CD4-positive, alpha-beta T cell (primary cell): Measurements from ENCODE around the gene FOXC1. TPM values are rescaled to one million over a fixed set of nuclear protein-coding genes. Genes with fewer than 3 reads are reported as not detected.
A peak's percentile ranks its signal among the peaks of the same experiment; 100 is the strongest.

Experiments used
- ATAC-seq: fragments of 200-7000 bp; cut with Tn5 transposase; one replicate; pipeline ENCODE4 v1.10.0; 2022; ENCODE audit warnings: mild to moderate bottlenecking; ENCODE audit not compliant: poor library complexity
- CTCF ChIA-PET: fragments of 350-600 bp; sonication (Branson Sonifier 250); formaldehyde crosslinking; loops from one replicate; lab custom pipeline; 2021; ENCODE audit warnings: antibody characterized with exemption, inconsistent platforms; lab: Charles Lee
- POLR2A ChIA-PET: fragments of 350-600 bp; sonication (Branson Sonifier 250); formaldehyde crosslinking; loops from one replicate; lab custom pipeline; 2021; ENCODE audit warnings: antibody characterized with exemption, inconsistent platforms; lab: Charles Lee
- DNase-seq, 14 experiments: peaks; one replicate each; pipeline ENCODE4 v3.0.0-alpha.2; 2013 to 2020; ENCODE audit warnings: mixed read lengths in 2 of 14
- H3K27ac ChIP-seq, 2 donors: one replicate each; pipeline versions ENCODE4 v1.5.1 to v1.7.0; 2013; ENCODE audit warnings: low read length in 2 of 2, low read depth in 1 of 2, mild to moderate bottlenecking in 1 of 2
- H3K27me3 ChIP-seq, 2 experiments: 1 replicate in 1 of 2; 2 replicates in 1 of 2; pipeline versions ENCODE4 v1.6.1 to v1.7.0; 2013; ENCODE audit warnings: low read length in 2 of 2, control low read depth in 1 of 2, mild to moderate bottlenecking in 1 of 2, moderate library complexity in 1 of 2; ENCODE audit not compliant: insufficient read depth in 2 of 2, control insufficient read depth in 1 of 2
- H3K36me3 ChIP-seq: one replicate; pipeline ENCODE4 v1.6.1; 2013; ENCODE audit warnings: low read length, control low read depth; ENCODE audit not compliant: insufficient read depth
- H3K4me1 ChIP-seq: one replicate; pipeline ENCODE4 v1.6.1; 2013; ENCODE audit warnings: low read length, control low read depth; ENCODE audit not compliant: insufficient read depth
- H3K4me3 ChIP-seq: one replicate; pipeline ENCODE4 v1.5.1; 2013; ENCODE audit warnings: mild to moderate bottlenecking, low read length, moderate library complexity
- H3K9me3 ChIP-seq, 2 experiments: 1 replicate in 1 of 2; 2 replicates in 1 of 2; pipeline versions ENCODE4 v1.6.1 to v1.7.0; 2013; ENCODE audit warnings: low read length in 2 of 2, mild to moderate bottlenecking in 2 of 2, control low read depth in 1 of 2, moderate library complexity in 1 of 2; ENCODE audit not compliant: control insufficient read depth in 1 of 2, insufficient read depth in 1 of 2
- H3K27ac Mint-ChIP-seq: one replicate; pipeline ENCODE4 v1.8.0; 2020; ENCODE audit warnings: mixed read lengths
- H3K27me3 Mint-ChIP-seq: one replicate; pipeline ENCODE4 v1.8.0; 2021; ENCODE audit warnings: mixed read lengths
- H3K36me3 Mint-ChIP-seq: one replicate; pipeline ENCODE4 v1.8.0; 2021; ENCODE audit warnings: low read depth, mixed read lengths
- H3K4me1 Mint-ChIP-seq: one replicate; pipeline ENCODE4 v1.8.0; 2021; ENCODE audit warnings: low read depth, mixed read lengths
- H3K4me3 Mint-ChIP-seq: one replicate; pipeline ENCODE4 v1.8.0; 2020; ENCODE audit warnings: mild to moderate bottlenecking, mixed read lengths
- H3K9me3 Mint-ChIP-seq: one replicate; pipeline ENCODE4 v1.8.0; 2020; ENCODE audit warnings: mixed read lengths
- CTCF ChIP-seq: fragments of 200-600 bp; IDR thresholded peaks from one replicate; pipeline ENCODE4 v1.8.0; 2022; ENCODE audit warnings: antibody characterized with exemption, mild to moderate bottlenecking
- intact Hi-C, 2 experiments: fragments of 100-400 bp; cut with DNase I in 1 of 2; cut with micrococcal nuclease in 1 of 2; formaldehyde crosslinking; loops; one replicate each; pipeline versions ENCODE4 v1.15.1 to v1.9.0; 2023 to 2025; cut with DNase I, micrococcal nuclease
- total RNA-seq, 174 experiments: library from RNA in 2 of 174; stranded (reverse) in 2 of 174; gene quantifications; one replicate each; pipeline ENCODE4 v1.2.3 and lab custom pipeline; 2021 to 2026

FOXC1 gene
- total RNA-seq, 2 experiments from 2014 or later = not detected

GRCh38 chr6:1615853-1616420 lies 6.2 kb downstream of the FOXC1 start:
- ChIA-PET CTCF (no interaction called here), POLR2A (interaction anchor here (0.9 kb wide), 1 partner anchor 10 kb away, joined by 3 read pairs; no protein-coding TSS in a partner anchor)
- intact Hi-C loops = no loop called here
- Mint-ChIP-seq H3K27me3 (peaks cover 60% of the 10 kb centered on the region), H3K27ac (no peak overlapping the region), H3K4me1 (peaks cover 21% of the 10 kb centered on the region), H3K9me3 (no peaks in the 10 kb centered on the region), H3K4me3 (peak overlapping the region; percentile 20), H3K36me3 (peaks cover 6% of the 10 kb centered on the region)
- ATAC-seq (no peak), DNase-seq (peak in 1 of 14 experiments; percentile 2)
- H3K9me3 ChIP-seq = peaks cover 0 to 33% of the 10 kb centered on the region in 2 experiments
- TF ChIP-seq CTCF = no peak
- no peak overlapping the region for H3K27ac ChIP-seq
- peaks cover 32% of the 10 kb centered on the region for H3K4me1 ChIP-seq
- H3K27me3 ChIP-seq = peaks cover 69 to 87% of the 10 kb centered on the region in 2 experiments
- H3K36me3 ChIP-seq = no peaks in the 10 kb centered on the region
- no peak overlapping the region for H3K4me3 ChIP-seq

- no peak overlapping the region for H3K4me3 ChIP-seq
- CTCF ChIA-PET = no interaction called here
- H3K4me1 Mint-ChIP-seq = peaks cover 19% of the 10 kb centered on the region
- no peaks in the 10 kb centered on the region for H3K36me3 ChIP-seq
- H3K27ac Mint-ChIP-seq = no peak overlapping the region
- no peaks in the 10 kb centered on the region for H3K9me3 Mint-ChIP-seq
- H3K9me3 ChIP-seq = peaks cover 0 to 34% of the 10 kb centered on the region in 2 experiments
- peaks cover 74 to 92% of the 10 kb centered on the region in 2 experiments for H3K27me3 ChIP-seq
- intact Hi-C loops = no loop called here
- no peak overlapping the region for H3K4me3 Mint-ChIP-seq
- POLR2A ChIA-PET = no interaction called here
- no peak overlapping the region for H3K27ac ChIP-seq
- H3K27me3 Mint-ChIP-seq = peaks cover 66% of the 10 kb centered on the region
- no peak for TF ChIP-seq CTCF
- DNase-seq = peak in 1 of 14 experiments; percentile 5
- H3K4me1 ChIP-seq = peaks cover 30% of the 10 kb centered on the region
- H3K36me3 Mint-ChIP-seq = peaks cover 4% of the 10 kb centered on the region
- no peak for ATAC-seq
Observed at GRCh38 chr6:1616701-1617463, 7.2 kb downstream of the FOXC1 start.

GRCh38 chr6:1617466-1618310 lies 8.0 kb downstream of the FOXC1 start:
- no peak for TF ChIP-seq CTCF

More at GRCh38 chr6:1617466-1618310, 8.0 kb downstream of the FOXC1 start:
- Mint-ChIP-seq H3K4me3 (no peak overlapping the region), H3K36me3 (peaks cover 7% of the 10 kb centered on the region), H3K27me3 (peaks cover 66% of the 10 kb centered on the region), H3K4me1 (peaks cover 15% of the 10 kb centered on the region), H3K9me3 (no peaks in the 10 kb centered on the region), H3K27ac (no peak overlapping the region)
- peak in 1 of 14 experiments; percentile 14 for DNase-seq
- H3K27ac ChIP-seq = no peak overlapping the region
- no peaks in the 10 kb centered on the region for H3K36me3 ChIP-seq
- intact Hi-C loops = no loop called here
- peaks cover 0 to 34% of the 10 kb centered on the region in 2 experiments for H3K9me3 ChIP-seq
- peaks cover 68 to 90% of the 10 kb centered on the region in 2 experiments for H3K27me3 ChIP-seq
- no peak for ATAC-seq
- H3K4me1 ChIP-seq = peaks cover 25% of the 10 kb centered on the region
- POLR2A ChIA-PET = no interaction called here
- CTCF ChIA-PET = no interaction called here
- H3K4me3 ChIP-seq = no peak overlapping the region
